IPS-15b (cell line): ENCODE data around the gene PDE3A.
A peak's percentile ranks its signal among the peaks of the same experiment; 100 is the strongest.
"Not testable (repeated sequence)": the region's sequence is repeated elsewhere in the genome, so short reads cannot be mapped to it uniquely, and the experiment has no call there.

Experiments
- H3K27me3 ChIP-seq: one replicate; pipeline ENCODE4 v1.6.1; 2013; ENCODE audit warnings: low read length; ENCODE audit not compliant: control insufficient read depth, insufficient read depth
- H3K36me3 ChIP-seq: one replicate; pipeline ENCODE4 v1.6.1; 2013; ENCODE audit warnings: low read length; ENCODE audit not compliant: control insufficient read depth, insufficient read depth
- H3K4me1 ChIP-seq: one replicate; pipeline ENCODE4 v1.6.1; 2013; ENCODE audit warnings: mild to moderate bottlenecking, low read length; ENCODE audit not compliant: control insufficient read depth, insufficient read depth
- H3K4me3 ChIP-seq: one replicate; pipeline ENCODE4 v1.5.1; 2013; ENCODE audit warnings: low read depth, low read length
- H3K9ac ChIP-seq: one replicate; pipeline ENCODE4 v1.6.1; 2013; ENCODE audit warnings: low read depth, mild to moderate bottlenecking, low read length
- H3K9me3 ChIP-seq: one replicate; pipeline ENCODE4 v1.6.1; 2013; ENCODE audit warnings: mild to moderate bottlenecking, low read length; ENCODE audit not compliant: control insufficient read depth, insufficient read depth

The PDE3A gene

DNA sequence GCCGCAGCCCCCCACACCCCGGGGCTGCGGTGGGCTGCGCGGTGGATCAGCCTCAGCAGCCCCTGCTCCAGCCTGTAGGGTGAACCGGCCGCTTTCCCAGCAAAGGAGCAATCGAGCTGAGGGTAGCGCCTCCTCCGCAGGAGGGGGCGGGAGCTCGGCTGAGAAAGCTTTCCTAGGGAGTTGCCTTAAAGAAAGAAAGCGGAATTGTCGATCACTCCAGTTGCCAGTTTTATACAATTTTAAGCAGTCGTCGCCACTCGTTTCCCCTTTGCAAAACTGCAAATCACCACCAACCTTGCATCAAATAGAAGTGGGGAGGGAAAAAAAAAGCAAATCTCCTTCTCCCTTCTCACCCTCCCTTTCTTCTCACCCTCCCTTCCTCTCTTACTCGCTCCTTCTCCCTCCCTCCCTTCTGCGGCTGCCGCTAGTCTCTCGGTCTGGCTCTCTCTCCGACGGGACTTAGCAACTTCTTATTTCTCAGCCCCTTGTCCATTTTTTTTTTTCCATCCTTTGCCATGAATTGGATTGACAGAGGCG, at the start of gene PDE3A:
Gene PDE3A, plus strand, starts transcription at position 424 of the 537 bp plus-strand sequence. CDS start 748 bp downstream, outside the sequence.
- Histone ChIP-seq H3K9ac (peak within 1 kb of the TSS; percentile 9), H3K36me3 (no peaks in the 10 kb centered on the region), H3K4me1 (peaks cover 11% of the 10 kb centered on the region), H3K4me3 (peak within 1 kb of the TSS; percentile 61), H3K9me3 (no peaks in the 10 kb centered on the region), H3K27me3 (peaks cover 24% of the 10 kb centered on the region)

DNA sequence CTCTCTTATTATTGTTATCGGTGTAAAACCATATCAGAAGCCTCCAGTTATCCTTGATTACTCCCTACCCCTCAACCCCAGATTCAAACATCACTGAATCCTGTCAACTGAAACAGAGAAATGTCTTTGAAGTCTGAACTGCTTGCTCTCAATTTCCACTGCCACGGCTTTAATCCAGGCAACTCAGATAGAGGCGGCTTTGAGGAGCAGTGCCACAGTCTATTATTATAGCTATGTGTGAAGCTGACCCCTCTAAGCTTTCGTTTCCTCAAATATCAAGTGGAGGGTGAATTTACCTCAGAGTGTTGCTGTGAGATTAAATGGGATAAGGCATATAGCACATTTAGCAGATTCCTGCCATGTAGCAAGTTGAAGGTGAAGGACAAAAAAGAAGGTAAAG, 49.0 kb upstream of the PDE3A start:
- Histone ChIP-seq H3K9ac (peak overlapping the region; percentile 32), H3K36me3 (no peaks in the 10 kb centered on the region), H3K4me3 (no peak overlapping the region), H3K27me3 (no peaks in the 10 kb centered on the region), H3K9me3 (no peaks in the 10 kb centered on the region), H3K4me1 (peaks cover 8% of the 10 kb centered on the region)

DNA sequence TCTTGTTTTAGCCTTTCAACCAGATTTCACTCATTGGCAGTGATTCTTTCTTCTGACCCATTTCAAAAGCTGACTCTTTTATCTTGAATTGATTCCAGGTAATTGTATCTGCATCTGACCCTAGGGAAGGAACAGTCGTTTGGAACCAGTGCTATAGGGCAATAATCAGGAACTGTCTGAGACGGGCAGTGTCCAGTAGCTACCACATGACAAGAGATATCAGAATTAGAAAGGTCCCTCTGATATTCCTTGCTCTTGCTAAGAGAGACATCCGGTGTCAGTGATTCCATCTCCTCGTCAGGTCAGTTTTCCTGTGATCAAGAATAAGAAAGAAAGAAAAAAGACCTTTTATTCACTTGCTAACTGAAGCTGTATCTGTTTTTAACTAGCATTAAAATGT, 47.8 kb upstream of the PDE3A start:
- Histone ChIP-seq H3K36me3 (no peaks in the 10 kb centered on the region), H3K27me3 (no peaks in the 10 kb centered on the region), H3K9me3 (no peaks in the 10 kb centered on the region), H3K9ac (no peak overlapping the region), H3K4me3 (no peak overlapping the region), H3K4me1 (peaks cover 8% of the 10 kb centered on the region)

DNA sequence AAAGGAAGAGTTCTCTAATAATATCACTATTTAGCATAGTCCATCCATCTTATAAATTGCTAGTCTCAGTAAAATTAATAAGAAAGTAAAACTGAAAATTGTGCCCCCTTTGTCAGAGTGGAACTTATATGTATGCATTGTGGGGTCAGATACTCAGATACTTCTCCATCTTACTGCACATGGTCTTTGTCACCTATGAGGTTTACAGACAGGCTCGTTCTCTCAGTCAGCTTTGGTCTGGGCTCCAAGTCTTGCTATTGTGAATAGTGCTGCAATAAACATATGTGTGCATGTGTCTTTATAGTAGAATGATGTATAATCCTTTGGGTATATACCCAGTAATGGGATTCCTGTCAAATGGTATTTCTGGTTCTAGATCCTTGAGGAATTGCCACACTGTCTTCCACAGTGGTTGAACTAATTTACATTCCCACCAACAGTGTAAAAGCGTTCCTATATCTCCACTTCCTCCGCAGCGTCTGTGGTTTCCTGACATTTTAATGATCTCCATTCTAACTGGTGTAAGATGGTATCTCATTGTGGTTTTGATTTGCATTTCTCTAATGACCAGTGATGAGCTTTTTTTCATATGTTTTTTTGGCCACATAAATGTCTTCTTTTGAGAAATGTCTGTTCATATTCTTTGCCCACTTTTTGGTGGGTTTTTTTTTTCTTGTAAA, 37.4 kb upstream of the PDE3A start:
- not testable (repeated sequence) for H3K4me3 ChIP-seq

DNA sequence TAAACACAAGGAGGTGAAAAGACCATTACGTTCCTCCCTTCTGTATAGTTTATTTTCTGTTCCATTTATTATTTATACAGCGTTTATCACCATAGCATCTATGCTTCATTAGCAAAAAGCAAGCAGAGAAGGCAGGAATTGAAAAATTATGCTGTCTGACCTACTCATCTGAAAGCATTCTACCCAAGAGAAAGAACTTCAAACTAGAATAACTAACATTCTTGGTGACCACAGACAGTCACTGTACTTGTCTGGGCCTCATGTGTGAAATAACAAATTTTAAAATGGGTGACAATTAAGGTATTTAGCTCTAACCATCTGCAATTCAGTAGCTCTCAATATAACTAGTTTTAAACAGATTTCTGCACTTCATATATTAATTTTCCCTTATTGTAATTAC, 29.3 kb upstream of the PDE3A start:
- Histone ChIP-seq H3K4me1 (no peaks in the 10 kb centered on the region), H3K4me3 (no peak overlapping the region), H3K9ac (no peak overlapping the region), H3K27me3 (no peaks in the 10 kb centered on the region), H3K9me3 (no peaks in the 10 kb centered on the region), H3K36me3 (no peaks in the 10 kb centered on the region)

More for the DNA sequence above, 37.4 kb upstream of the PDE3A start:
- H3K9ac ChIP-seq, H3K4me1 ChIP-seq, H3K9me3 ChIP-seq, H3K36me3 ChIP-seq, H3K27me3 ChIP-seq: not testable (repeated sequence)

DNA sequence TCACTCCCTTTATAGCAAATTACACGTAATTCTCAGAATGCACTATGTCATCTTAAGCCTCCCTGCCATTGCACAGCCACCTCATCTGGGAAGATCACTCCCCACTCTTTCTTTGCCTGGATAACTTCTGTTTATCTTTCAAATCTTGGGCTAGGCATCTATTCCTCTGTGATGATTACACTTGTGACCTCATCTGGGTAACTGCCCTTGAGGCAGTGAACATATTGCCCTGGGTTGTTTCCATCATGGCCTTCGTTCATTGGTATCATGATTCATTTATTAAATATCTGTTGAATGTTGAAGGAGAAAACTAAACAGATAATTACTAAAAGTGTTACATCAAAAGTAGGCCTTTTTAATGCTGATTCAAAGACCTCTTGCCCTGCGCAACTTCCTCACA, 26.2 kb upstream of the PDE3A start:
- no peak overlapping the region for H3K9ac ChIP-seq

DNA sequence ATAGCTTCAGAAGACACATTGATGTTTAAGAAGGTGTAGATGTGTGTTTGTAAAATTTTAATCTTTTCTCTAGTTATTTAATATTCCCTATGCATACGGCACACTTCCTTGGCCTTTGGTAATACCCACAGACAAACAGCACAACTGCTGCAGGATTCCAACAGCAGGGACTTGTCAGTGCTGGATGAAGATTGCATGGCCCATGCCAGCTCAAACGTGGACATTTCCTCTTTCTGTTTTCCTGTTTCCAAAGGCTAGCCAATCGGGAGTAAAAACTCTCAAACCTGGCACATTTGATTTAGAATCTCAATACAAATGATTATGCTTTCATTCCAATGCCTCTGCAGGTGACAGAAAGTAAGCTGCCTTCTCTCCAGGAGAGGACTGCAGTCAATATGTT, 22.5 kb upstream of the PDE3A start:
- H3K4me1 ChIP-seq, result peaks cover 2% of the 10 kb centered on the region
- H3K27me3 ChIP-seq, result no peaks in the 10 kb centered on the region
- H3K9me3 ChIP-seq, result no peaks in the 10 kb centered on the region
- H3K9ac ChIP-seq, result no peak overlapping the region
- no peak overlapping the region for H3K4me3 ChIP-seq
- H3K36me3 ChIP-seq, result no peaks in the 10 kb centered on the region

More for the DNA sequence above, 26.2 kb upstream of the PDE3A start:
- Histone ChIP-seq H3K36me3 (no peaks in the 10 kb centered on the region), H3K4me1 (peaks cover 2% of the 10 kb centered on the region), H3K9me3 (no peaks in the 10 kb centered on the region), H3K27me3 (no peaks in the 10 kb centered on the region), H3K4me3 (no peak overlapping the region)

DNA sequence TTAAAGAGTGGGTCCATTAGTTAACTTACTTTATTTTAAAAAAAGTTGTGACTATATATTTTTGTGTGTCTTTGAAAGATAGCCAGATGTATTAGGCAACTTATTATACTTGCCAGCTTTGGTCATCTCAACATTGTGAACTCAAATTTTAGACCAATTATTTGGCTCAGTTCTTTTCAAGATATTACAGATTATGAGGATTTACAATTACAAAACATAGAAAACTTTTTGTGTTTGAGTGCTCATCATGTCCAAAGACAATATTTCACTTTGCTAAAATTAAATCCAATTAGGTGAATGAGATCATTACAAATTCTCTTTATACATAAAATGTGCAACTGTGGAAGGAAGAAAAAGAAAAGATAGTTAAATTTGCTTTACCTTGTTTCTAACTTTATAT, 18.3 kb upstream of the PDE3A start:
- no peaks in the 10 kb centered on the region for H3K27me3 ChIP-seq
- H3K9me3 ChIP-seq, result no peaks in the 10 kb centered on the region
- no peaks in the 10 kb centered on the region for H3K36me3 ChIP-seq
- H3K4me1 ChIP-seq, result peaks cover 10% of the 10 kb centered on the region
- no peak overlapping the region for H3K9ac ChIP-seq
- H3K4me3 ChIP-seq, result no peak overlapping the region

DNA sequence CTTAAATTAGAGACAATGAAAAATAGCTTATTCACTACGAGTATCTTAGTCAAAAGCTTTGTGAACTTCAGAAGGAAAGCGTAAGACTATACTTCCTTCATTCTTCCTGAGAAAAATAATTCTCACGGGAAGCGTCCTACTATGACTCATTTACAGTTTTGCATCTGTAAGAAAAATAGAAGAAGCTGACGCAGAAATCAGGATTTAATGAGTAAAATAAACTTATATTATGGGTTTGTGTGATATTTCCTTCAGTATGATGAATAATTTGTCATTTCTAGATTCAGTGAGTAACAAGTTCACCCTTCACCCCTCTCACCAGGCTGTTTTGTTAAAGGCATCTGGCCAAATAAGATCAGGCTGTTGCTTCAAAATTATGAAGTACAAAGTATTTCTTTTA, 17.8 kb upstream of the PDE3A start:
- H3K9me3 ChIP-seq, result no peaks in the 10 kb centered on the region
- H3K4me3 ChIP-seq, result no peak overlapping the region
- peaks cover 14% of the 10 kb centered on the region for H3K4me1 ChIP-seq
- H3K9ac ChIP-seq, result no peak overlapping the region
- no peaks in the 10 kb centered on the region for H3K36me3 ChIP-seq
- no peaks in the 10 kb centered on the region for H3K27me3 ChIP-seq

DNA sequence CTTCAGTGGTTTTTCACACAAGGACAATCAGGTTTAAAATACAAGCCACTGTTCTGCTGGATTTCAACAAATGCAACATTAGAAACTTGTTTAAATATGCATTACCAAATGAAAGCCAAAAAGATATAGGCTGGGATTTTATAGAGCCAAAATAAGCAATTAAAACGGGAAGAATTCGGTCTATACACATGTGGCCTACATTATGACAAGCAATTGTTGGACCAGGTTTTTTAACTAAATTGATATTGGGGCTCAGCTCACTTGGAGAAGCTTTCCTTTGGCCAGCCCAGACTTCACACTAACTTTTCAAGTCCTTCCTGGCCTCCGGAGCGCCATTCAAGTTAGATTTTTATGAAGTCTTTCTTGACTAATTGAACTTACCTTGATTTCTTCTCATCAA, 16.9 kb upstream of the PDE3A start:
- H3K27me3 ChIP-seq, result no peaks in the 10 kb centered on the region
- no peak overlapping the region for H3K9ac ChIP-seq
- peaks cover 16% of the 10 kb centered on the region for H3K4me1 ChIP-seq
- H3K9me3 ChIP-seq, result no peaks in the 10 kb centered on the region
- H3K4me3 ChIP-seq, result no peak overlapping the region
- no peaks in the 10 kb centered on the region for H3K36me3 ChIP-seq

DNA sequence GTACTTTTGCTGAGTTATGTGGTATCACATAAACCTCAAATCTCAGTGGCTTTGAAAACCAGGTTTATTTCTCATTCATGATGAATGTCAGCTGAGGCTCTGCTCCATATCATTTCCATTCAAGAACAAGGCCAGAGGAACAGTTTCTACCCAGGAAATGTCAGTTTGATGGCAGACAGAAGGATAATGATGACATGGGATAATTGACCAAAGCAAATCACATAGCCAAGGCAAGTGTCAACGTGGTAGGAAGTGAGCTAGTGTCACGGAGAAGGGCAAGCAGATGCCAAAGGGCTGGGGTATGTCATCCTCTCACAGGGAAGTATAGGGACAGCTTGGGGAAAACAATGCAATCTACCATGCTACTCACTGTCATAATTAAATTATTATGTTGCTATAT, 12.3 kb upstream of the PDE3A start:
- Histone ChIP-seq H3K36me3 (no peaks in the 10 kb centered on the region), H3K9me3 (no peaks in the 10 kb centered on the region), H3K9ac (no peak overlapping the region), H3K4me3 (no peak overlapping the region), H3K4me1 (peaks cover 23% of the 10 kb centered on the region), H3K27me3 (no peaks in the 10 kb centered on the region)

DNA sequence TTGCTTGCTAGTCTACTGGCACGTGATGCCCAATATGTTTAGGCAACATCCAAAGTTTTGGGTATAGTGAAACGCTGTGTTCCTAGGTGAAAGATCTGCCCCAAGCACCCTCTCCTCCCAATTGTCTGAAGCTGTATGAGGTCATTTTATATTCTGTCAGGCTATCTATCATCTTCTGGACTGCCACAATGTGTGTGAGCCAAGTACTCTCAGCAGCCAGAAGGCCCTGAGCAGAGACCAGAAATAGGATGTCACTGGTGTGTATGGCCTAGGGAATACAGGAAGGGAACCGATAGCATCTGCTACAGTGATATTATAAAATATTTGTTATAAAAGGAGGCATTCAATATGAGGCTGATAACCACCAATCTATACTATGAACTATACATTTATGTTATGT, 7.9 kb upstream of the PDE3A start:
- no peaks in the 10 kb centered on the region for H3K9me3 ChIP-seq
- H3K27me3 ChIP-seq, result no peaks in the 10 kb centered on the region
- no peaks in the 10 kb centered on the region for H3K36me3 ChIP-seq
- no peak overlapping the region for H3K9ac ChIP-seq
- H3K4me3 ChIP-seq, result no peak overlapping the region
- peaks cover 13% of the 10 kb centered on the region for H3K4me1 ChIP-seq
